GM18508 (cell line): Measurements from ENCODE around the gene ZSCAN1.

ENCODE experiments used
- ATAC-seq: cut with Tn5 transposase; IDR thresholded peaks from one replicate; pipeline ENCODE4 v1.9.1; 2021; ENCODE audit warnings: moderate number of reproducible peaks; ENCODE audit not compliant: insufficient read depth, unreplicated experiment

The ZSCAN1 gene

DNA sequence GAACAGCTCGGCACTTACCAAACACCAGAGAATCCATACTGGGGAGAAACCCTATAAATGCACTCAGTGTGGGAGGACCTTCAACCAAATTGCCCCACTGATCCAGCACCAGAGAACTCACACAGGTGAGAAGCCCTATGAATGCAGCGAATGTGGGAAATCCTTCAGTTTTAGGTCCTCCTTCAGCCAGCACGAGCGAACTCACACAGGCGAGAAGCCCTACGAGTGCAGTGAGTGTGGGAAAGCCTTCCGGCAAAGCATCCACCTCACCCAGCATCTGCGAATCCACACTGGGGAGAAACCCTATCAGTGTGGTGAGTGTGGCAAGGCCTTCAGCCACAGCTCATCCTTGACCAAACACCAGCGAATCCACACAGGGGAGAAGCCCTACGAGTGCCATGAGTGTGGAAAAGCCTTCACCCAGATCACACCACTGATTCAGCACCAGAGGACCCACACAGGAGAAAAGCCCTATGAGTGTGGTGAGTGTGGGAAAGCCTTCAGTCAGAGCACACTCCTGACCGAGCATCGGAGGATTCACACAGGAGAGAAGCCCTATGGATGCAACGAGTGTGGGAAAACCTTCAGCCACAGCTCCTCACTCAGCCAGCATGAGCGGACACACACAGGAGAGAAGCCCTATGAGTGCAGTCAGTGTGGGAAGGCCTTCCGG, 33.6 kb downstream of the ZSCAN1 start:
- no peak for ATAC-seq

DNA sequence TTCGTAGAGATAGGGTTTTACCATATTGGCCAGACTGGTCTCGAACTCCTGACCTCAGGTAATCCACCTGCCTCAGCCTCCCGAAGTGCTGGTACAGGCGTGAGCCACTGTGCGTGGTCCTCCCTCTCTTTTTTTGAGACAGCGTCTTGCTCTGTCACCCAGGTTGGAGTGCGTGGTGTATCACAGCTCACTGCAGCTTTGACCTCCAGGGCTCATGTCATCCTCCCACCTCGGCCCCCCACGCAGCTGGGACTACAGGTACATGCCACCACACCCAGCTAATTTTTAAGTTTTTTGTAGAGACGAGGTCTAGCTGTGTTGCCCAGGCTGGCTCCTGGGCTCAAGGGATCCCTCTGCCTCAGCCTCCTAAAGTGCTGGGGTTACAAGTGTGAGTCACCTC, 46.0 kb downstream of the ZSCAN1 start:
- no peak for ATAC-seq

DNA sequence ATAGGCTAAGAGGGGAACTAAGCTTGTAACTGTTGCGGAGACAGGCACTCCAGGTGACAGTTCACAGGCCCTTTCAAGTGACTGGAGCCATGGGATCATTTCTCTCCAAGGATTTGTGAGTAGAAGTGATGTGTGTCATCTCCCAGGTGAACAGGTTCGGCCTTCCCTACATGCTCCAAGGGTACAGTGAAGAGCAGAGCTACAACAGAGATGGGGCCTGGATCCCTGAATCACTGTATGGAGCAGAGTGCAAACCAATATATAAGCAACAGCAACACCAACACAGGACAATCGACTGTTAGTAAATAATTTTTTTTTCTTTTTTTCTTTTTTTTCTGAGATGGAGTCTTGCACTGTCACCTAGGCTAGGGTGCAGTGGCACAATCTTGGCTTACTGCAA, 49.2 kb downstream of the ZSCAN1 start:
- ATAC-seq, result no peak

DNA sequence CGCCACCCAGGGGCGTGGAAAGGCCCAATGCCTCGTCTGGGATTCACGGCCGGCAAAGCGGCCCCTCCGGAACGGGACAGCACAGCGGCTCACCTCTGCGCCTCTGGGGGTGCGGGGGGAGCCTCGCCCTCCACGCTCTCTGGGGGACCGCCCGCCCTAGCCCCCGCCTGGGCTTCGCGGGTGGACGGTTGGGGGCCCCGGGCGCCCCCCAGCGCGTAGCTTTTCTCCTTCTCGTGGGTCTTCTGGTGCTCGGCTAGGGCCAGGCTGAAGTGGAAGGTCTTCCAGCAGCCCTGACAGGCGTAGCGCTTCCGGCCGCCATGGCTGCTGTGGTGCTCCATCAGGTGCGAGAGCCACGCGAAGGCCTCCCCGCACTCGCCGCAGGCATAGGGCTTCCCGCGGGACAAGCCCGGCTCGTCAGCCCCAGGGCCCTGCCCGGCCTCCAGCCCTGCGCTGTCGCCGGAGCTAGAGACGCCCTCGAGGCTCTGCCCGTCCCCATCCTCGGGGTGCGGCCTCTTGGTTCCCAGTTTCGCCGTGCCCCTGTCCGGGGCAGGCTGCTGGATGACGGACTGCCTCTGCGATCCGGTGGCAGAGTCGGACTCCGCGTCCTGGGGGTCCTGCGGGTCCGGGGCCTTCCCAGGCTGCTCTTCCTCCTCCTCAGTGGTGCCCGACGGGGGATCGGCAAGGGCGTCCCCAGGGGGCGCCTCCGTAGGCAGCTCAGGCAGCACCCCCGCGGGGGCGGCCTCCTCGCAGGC, 50.9 kb downstream of the ZSCAN1 start:
- no peak for ATAC-seq

DNA sequence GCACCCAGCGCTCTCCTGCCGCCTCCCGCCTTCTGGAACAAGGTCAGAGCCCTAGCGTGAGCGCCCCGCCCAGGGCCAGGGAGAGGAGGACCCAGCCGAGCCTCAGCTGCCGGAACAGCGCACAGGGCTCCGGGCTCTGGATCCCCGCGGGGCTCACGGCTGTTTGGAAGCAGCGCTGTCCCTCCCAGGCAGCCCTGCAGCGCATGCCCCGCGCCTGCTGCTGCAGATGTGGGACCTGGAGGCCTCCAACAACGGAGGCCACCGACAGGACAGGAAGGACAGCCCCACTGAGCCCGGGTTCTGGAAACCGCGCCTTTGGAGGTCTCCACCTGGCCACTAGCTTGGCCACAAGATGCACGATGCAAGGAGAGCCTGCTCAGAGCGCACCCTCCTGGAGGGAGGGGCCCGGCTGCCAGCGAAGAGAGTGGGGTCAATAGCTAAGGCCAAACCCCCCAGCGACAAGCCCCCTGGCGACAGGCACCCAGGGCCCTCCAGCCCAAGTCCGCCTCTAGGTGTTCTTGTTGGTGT, 51.6 kb downstream of the ZSCAN1 start:
- ATAC-seq, result no peak

DNA sequence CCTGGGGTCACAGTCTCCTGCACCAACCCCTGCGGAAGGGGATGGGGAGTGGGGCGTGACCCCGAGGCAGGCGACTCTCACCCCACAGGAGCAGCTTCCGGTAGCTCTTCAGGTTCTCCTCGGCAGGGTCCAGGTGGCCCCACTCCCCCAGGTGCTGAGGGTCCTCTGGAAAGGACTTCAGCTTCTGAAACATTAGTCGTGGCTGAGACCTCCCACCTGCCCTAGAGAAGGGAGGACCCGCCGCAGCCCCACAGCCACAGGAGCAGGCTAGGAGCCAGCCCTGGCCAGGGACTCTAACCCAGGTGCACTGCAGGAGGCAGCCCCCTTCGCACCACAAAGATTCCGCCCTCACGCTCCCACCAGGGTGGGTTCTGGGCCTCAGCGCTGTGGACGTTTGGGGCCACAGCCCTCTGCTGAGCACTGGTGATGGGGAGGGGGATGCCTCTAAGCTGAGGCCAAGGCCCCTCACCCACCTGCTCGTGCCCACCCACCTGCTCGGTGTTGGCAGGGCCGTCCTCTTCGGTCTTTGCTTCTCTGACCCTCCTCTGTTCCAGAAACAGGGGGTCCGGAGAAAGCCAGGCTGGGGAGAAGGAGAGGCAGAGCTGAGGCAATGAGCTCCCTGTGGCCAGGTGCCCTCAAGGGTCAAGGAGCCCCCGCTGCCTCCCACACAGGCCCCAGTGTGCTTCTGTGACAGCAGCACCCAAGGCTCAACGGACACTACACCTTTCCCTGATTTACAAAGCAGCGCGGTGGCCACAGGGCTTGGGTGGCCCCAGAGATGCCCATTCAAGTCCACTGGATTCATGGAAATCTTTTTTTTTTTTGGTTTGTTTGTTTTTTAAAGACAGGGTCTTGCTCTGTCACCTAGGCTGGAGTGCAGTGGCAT, 53.2 kb downstream of the ZSCAN1 start:
- ATAC-seq, result no peak

DNA sequence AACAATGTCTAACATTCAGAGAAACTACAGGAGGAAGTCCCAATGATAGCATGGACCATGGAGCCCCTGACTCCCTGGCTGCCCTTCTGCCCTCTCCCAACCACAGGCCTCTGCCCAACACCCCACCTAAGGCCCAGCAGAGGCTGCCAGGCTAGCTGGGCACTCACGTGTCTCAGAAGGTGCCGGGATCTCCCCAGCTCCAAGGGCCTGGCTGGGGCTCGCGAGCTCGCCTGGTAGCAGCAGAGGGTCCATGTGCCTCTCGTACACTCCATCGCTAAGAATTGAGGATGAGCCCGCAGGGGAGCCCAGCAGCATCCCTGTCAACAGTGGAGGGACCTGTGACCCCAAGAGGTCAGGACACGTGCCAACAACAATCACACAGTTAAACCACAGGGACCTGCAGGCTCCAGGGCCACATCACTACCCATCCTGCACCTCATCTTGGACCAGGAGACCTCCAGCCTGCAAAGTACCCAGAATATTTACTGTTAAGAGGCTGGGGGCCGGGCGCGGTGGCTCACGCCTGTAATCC, 54.8 kb downstream of the ZSCAN1 start:
- no peak for ATAC-seq

DNA sequence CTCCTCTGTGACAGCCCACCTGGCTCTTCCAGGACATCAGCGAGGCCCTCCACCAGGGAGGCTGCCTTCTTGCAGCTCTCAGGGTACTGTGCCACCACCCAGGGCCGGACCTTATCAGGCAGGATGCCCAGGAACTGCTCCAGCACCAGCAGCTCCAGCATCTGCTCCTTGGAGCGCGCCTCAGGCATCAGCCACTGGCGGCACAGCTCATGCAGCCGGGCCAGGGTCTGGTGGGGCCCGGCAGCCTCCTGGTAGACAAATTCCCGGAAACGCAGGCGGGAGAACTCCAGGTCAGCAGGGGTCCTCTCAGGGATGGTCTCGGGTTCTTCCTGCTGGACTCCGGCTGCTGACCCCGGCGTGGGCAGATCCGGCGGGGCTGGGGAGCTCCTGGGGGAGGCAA, 56.0 kb downstream of the ZSCAN1 start:
- no peak for ATAC-seq

DNA sequence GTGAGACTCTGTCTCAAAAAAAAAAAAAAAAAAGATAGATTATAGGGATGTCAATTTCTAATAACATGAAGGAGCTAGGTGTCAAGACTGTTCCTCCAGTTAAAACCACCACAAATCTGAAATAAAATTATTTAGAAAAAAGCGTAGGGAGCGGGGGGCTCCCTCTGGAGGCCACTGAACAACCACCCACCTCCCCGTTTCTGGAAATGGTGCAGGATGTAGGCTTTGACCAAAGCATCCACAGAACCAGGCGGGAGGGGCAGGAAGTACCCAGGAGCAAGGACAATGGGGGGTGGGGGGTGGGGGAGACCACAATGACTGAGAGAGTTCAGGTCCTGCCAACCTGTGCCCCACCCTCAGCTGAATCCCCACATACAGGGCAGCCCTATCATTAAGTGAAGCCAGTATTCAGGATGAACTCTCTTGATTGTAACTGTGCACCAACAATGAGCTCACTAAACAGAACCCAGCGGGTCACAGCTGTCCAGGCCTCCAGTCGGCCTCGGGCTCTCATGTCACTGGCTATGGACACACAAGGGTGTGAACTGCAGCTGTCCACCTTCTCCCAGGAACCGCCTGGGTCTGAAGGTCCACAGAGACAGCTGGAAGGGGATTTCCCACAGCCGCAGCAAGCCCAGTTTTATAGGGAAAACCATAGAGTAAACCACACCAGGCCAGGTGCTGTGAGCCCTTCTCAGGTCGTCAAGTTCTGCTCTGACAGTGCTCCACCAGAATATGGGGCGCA, 57.6 kb downstream of the ZSCAN1 start:
- ATAC-seq, result no peak

DNA sequence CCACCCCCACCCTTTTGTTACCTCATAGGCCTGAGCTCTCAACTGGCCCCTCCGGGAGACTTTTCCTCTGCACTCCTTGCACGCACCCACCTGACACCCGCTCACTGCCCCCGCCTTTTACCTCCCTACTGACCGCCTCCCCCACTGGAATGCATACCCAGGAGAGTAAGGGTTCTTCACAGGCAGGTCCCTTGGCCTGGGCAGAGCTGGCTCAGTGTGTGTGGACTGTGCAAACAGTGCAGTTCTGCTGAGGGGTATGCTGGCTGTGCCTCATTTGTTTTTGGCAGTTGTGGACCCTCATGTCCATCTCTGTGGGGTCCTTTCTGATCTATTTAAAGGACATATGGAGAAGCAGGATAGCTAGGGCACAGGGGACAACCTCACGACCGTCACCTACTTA, 59.2 kb downstream of the ZSCAN1 start:
- no peak for ATAC-seq

DNA sequence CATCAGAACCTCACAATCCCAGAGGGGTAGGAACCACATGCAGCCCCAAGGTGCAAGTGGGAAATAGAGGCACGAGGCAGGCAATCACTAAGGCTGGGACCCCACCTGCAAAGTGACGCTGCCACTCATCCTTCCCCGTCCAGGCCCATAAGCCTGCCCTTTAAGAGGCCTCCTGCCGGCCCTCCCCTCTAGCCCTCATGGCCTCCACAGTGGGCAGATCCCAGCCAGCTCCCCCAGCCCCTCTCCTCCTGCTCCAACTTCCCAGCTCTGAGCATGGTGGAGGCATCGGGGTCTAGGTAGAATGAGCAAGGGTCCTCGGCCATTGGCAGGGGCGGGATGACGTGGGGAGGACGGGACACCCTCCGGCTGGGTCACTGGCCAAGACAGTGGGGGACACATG, 61.5 kb downstream of the ZSCAN1 start:
- no peak for ATAC-seq

DNA sequence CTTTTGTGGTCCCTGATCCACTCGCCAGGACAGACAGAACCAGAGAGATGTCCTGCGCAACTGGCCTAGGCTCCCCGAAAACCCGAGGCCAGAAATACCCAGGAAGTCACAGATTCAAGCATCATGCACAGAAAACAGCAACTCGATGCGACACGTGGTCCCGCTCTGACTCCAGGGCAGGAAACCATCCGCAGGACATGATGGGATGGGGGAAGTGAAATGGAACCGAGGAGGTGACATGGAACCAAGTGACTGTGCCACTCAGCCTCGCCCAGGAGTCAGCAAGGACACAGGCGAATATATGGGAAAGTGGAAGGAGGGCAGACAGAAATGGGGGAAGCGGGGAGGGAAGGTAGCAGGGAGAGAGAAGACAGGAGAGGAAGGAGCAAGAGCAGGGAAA, 63.1 kb downstream of the ZSCAN1 start:
- ATAC-seq, result no peak

DNA sequence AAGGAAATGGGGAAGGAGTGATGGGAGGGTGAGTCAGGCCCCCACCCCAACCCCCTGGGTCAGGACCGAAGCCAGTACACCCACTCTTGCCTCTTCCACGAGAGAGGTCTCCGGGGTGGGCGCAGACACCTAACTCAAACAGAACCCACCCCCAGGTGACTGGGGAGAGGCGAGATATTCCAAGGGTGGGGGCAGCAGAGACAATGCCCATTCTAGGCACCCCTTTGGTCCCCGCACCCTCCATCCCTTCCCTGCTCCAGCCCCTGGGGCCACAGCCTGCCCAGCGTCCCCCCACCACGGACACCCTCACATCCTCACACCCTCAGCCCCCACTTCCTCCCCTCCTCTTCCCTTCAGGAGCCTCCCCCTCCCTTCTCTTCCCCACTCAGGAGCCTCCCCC, 63.5 kb downstream of the ZSCAN1 start:
- ATAC-seq, result no peak

DNA sequence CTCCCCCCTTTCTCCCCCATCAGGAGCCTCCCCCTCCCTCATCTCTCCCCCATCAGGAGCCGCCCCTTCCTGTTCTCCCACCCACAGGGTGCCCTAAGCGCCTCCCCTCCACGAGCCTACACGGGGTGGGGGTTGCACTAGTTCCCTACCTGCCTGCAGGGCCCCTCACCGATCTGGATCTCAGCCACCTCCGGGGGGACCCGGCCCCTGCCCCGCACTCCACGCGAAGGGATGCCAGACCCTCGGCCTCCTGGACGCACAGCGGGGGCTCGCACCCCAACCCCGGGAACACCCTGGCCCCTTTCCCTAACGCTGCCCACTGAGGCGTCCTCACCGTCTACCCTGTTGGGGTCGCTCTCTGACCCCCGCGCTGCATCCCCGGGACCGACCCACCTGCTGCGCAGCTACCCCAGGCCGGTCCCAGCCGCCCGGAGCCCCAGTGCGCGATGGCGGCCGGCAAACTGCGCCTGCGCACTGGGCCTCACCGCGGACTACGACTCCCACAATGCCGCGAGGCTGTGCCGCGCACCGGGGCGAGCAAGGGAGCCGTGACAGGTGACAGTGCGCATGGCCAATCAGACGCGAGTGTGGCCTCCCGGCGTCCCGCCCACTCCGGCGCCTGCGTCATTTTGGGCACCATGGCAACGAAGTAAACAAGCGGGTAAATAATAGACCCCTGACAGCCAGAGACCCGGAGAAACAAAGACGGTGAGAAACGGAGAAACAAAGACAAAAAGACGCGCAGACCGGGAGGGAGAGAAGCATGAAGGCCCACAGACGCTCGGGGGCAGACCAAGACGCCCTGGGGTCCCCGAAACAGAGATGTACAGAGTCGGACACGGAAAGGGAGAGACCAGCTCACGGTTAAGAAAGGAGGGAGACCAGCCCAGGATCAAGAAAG, 64.2 kb downstream of the ZSCAN1 start, which contains the start of gene ZSCAN18:
ZSCAN18 (minus strand) TSS at position 451 of the 901 bp plus-strand sequence. CDS start 7,964 bp downstream, outside the sequence.
- no peak for ATAC-seq

DNA sequence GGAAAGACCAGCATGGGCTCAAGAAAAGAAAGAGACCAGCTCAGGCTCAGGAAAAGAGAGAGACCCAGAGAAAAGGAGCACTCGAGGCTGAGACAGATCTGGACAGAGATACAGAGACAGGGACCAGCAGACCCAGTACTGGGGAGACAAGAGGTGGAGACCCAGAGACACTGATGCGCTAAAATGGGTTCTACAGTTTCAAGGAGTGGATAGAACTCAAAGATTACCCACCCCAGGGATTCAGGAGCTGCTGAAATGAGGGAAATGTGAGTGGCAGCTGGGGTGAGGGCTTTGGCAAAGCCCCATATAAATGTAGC, 64.8 kb downstream of the ZSCAN1 start:
- ATAC-seq, result no peak
